ENCODE measurements around the gene CMSS1.
"Not testable (repeated sequence)": the region's sequence is repeated elsewhere in the genome, so short reads cannot be mapped to it uniquely, and the experiment has no call there.

Gene CMSS1

DNA sequence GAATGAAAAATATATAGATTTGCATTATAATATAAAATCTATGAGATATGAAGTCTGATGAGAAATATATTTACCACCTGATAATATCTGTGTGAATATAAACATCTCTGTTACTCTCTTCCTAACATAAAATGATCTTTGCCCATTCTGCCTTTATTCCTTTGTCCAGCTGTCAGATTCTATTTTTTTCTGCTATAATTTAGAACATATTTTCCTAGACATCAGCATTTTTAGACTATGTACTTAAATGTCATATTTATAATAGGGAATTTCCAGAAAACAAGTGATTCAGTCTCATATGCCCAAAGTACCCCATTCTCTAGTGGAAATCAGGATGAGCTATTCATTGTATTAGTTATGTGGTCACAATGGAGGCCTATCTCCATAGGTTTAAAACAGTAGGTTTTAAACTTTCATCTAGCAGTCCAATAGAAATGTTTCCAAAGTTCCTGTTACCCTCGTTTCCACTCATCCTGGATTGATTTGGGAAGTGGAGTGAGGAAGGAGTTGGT is 213.3 kb downstream of the CMSS1 start:
- no peak for DNase-seq

DNA sequence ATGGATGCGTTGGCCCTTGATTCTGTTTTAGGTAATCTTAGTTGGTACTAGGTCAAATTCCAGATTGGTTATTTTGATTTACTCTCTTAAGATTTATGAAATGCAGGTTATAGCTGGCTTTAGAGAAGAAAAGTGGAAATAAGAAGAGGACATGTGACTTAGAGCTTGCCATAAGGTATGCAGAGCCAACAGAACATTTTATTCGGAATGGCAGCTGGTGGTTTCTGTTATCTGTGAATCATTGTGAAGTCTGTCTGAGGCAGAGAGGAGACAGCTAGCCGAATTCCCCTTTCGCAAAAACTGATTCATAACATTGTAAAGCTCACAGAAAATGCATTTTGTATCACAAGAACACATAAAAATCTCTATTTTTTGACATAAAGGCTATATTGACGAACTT is 214.6 kb downstream of the CMSS1 start:
- DNase-seq: no peak

DNA sequence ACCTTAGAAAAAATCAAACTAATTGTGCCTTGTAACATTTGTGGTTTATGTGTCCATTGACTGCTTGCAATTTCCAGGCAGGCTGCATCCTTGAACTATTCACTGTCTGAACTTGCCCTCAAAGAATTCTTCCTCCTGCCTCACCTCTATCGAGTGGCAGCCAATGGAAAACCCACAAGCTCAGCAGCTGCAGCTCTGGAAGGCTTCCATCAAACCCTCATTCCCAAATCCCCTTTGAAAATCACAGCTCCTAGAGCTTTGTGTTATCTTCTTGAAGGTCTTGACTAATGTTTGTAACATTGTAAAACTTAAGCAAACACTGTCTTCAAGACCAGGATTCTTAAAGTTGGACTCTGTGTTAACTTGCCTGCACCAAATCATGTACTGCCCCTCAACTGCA is 215.5 kb downstream of the CMSS1 start:
- no peak for DNase-seq

DNA sequence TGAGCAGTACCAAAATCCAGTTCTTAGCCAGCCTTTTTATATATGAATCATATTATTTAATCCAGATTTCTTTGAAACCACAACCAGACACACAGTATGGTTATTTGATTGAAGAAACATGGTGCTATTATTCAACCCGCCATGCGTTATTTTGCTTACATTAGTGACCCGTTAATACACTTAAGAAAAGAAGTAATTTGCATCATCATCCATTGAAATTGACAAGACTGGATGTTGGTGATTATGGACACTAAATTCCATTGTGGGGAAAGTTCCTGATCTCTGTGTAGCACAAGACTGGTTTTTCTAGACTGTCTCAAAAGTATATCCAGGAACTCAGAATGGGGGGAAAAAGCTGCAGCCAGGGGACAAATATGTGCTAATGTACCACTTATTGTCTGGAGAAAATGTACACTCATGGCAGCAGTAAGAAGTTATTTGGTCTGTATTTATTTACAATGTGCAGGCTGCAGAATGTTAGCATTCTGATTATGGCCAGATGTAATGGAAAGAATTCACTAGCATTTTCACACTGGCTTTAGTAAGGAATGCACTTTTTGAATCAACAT is 216.3 kb downstream of the CMSS1 start:
- no peak for DNase-seq

DNA sequence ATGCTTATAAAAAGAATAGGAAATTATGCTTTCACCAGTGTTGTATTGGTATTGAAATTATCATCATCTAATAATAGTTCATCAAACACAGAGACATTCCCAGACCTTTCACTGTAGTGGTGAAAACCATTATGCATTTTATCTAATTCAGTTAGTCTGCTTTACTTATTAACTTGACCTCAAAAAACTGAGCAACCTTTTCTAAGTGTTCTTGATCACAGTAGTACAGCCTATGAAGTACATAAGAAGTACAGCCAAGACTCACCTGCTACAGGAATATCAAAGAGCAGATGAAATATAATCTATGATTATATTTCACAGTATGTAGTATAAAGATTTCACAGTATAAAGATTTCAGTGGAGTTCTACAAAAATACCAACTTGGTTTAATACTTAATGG is 221.4 kb downstream of the CMSS1 start:
- no peak for DNase-seq

DNA sequence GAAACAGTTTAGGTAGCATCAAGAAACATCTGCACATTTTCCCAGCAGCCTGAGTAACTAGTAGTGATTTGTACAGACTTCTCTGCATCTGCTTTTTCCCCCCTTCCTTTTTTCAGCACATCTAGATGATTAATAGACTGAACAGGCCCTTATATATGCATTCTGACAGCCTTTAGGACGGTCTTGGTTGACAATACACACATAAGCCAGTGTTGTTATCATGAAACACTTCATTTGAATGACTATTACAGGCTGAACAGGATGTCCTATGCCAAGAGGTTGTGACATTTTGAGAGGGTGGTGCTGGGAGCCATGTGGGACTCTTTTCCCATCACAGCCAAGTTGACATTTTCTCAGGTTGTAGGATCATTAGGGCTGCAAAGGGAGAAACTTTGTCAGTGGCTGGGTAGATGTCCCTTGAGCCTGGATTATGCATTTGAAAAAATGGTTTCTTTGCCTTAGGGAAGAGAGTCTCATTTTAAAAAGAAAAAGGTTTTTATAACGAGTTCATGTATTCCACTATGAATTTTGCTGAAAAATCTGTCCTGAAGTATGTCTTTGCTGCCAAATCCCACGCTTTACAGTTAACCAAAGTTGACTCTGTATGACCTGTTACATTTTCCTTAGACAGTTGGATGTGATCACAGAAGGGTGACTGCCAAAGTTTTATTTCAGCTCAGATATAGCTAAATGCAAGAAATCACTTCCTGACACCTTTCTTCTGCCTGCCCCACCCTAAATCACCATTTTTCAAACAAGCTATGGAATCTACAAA is 223.0 kb downstream of the CMSS1 start:
- no peak for DNase-seq

DNA sequence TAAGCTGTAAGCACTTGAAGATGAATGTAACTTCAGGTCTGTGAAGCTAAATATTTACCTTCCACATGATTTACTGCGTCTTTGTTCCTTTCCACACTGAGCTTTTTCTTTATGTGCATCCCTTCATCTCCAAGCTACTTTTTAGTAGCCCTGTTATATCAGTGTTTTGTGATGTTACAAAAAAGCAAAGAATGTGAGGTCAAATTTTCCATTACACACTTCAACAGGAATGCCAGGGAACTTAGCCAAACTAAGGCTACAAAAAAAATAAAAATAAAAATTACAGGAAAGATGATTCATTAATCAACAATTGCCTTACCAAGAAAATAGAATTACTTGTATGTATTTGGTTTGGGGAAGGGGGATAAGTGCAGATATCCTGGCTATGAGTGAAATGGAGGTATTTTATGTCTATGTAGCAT is 223.7 kb downstream of the CMSS1 start:
- DNase-seq: no peak

DNA sequence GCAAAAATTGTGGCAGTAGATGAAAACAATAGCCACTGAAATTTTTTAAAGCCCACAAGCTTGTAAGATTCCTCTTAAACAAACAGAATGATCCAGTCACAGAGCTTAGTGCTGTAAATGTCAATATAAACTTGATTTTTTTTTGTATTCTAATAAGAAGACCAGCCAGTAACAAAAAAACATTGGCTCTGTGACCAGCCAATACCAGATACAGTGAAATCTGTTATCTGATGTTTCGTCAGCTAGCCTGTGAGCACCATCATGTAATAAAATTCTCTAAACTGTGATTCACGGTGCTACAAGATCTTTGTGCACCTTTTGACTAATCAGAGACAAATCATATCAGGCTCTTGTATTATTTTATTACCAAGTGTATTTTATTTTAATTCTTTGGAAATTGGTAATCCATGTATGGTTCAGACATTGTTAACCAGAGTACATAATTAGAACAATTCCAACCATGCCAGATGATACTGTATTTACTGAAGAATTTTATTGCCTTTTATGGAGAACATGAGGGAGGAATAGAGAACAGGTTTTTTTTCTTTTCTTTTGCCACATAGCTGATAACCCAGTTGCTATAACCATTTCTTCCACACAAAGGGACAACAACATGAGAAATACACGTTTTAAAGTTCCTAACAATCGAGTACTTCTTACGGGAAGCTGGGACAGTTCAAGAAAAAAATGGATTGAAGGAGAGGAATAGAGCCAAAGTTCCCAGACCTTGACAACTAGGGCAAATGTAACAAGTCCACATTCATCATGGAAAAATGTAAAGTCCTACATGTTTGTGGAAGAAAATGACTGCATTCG is 224.7 kb downstream of the CMSS1 start:
- DNase-seq: no peak

DNA sequence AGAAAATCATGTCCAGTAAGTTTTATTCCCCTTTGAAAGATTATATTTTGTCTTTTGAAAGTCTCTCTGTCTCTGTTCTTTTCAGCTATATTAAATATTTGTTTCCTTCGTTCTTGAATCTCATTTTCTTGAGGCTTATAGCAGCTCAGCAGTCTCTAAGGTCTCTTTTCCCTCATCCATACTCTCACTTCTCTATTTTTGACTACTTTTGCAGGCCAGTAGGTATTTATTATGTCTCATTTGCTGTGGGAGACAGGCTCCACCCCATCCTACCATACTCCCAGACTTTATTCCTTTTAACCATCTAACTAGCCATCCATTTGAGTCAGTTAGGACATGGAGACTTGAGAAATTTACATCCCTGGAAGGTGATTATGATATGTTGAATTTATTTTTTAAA is 225.6 kb downstream of the CMSS1 start:
- no peak for DNase-seq

DNA sequence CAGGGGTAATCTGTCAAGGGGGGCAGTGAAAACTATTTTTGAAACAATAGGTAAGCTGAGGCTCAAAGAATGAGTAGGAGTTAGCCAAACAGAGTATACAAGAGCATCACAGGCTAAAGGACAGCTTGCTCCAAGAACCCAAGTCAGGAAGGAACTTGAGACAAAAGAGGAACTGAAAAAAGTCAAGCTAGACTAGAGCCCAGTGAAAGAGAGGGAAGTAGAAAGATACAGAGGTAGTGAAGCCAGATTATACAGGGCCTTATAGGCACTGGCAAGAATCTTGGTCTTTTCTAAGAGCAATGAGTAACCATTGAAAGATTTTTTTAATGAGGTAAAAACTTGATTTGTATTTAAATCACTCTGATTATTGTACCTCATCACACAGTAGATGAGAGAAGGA is 226.7 kb downstream of the CMSS1 start:
- no peak for DNase-seq

DNA sequence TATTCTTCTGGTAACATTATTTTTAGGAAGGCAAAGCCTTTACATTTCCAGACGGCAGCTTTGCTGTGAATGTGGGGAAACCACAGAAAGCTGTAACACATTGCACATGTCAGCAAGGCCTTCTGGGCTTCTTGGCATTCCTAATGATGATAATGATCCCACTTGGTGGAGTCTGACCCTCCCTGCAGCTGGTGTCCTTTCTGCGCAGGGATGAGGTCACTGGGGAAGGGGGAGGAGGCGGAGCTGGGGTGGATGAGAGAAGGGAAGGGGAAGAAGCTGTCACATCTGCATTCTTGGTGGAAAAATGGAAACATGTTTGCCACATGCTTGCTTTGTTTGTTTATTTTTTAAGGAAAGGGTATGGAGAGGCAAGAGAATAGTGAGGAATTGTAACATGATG is 228.0 kb downstream of the CMSS1 start:
- DNase-seq: no peak

DNA sequence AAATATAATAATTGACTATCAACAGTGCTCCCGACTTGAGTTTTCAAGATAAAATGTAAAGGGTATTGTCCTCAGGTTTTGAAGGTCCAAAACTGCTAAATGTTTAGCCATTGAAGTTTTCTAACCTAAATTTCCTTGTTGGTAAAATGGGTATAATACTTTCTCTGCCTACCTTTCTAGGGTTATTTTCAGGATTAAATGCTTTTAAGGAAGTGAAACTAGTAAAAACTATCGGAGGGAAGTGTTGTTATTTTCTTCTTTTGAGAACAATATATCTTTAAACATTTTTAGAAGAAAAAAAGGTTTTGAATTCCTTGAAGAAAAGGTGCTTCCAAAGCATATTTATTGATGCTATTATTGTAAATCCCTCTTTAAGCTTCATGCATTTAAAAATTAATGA is 229.3 kb downstream of the CMSS1 start:
- no peak for DNase-seq

DNA sequence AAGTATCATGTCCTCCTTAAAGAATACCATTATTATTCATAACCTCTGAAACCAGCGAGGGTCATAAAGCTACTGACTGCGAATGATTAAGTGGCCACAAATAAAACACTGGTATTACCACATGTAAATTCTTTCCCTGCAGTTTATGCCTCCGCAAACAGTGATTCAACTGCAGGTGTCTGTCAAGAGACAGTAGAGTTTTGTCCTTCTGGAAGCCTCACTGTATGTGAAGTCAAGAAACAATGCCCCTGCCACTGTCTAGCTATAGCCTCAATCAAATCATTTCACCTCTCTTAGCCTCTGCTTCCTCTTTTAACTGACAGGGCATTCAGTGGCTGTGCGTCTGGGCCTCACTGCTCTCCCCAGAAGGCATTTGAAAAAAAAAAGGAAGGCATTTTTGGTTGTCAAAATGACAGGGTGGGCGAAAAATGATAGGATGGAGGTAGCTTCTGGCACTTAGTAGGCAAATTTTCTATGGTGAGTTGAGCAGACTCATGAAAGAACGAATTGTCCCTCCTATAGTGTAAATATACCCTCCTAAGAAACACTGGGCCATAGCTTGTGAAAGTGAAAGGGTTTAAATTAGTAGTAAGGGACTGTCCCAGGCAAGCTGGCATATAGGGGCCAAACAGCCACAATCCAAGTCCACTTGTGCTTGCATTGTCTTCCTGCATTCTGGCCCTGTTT is 229.9 kb downstream of the CMSS1 start:
- DNase-seq: peak; percentile 97

DNA sequence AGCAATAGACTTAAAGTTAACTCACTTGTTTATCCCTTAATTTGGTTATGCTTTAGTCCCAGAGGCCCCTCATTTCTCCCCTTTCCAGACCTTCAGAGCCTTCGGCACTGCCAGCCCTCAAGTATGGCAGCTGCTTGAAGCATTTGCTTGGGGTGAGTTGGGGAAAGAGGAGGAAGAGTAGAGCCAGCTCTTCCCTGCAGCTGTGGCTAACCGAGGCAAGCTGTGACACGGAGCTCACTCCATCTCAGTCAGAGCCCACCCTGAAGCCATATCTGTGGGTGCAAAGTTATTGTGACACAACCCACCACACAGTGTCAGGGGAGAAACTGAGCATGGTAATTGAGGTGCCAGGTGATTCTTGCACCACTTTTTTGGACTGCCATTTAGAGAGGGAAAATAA is 230.6 kb downstream of the CMSS1 start:
- DNase-seq: no peak

DNA sequence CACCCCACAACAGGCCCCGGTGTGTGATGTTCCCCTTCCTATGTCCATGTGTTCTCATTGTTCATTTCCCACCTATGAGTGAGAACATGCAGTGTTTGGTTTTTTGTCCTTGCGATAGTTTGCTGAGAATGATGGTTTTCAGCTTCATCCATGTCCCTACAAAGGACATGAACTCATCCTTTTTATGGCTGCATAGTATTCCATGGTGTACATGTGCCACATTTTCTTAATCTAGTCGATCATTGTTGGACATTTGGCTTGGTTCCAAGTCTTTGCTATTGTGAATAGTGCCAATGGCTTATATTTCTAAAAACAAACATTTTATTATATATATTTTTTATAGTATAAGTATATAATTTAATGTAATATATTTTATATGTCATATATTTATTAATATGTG is 233.9 kb downstream of the CMSS1 start:
- DNase-seq: not testable (repeated sequence)

DNA sequence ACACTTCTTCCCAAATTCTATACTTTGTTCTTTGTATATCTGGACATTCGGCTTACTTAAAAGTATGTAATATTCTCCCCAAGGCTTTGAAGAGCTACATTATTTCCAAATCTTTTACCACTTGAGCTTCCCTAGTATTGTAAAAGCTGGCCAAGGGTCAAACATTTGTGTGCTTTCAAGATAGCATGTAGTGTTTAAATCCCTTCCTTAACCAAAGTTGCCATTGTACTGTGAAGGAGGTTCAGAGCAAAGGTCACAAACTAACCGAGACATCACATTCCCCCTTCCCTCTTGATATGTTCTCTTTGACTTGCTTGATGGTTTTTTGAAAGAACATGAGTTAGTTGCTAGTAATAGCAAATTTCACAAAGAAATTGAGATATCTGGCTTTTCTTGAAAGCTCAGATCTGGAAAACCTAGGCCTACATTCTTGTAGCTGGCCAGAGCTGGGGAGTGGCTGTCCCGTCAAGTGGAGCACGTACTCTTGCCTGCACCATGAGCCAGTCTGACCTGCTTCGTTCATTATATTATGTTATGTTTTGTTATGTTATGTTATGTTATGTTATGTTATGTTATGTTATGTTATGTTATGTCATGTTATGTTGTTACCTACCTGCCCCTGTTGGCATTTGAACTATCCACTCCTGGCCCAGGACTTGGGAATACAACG is 236.4 kb downstream of the CMSS1 start:
- DNase-seq: no peak

DNA sequence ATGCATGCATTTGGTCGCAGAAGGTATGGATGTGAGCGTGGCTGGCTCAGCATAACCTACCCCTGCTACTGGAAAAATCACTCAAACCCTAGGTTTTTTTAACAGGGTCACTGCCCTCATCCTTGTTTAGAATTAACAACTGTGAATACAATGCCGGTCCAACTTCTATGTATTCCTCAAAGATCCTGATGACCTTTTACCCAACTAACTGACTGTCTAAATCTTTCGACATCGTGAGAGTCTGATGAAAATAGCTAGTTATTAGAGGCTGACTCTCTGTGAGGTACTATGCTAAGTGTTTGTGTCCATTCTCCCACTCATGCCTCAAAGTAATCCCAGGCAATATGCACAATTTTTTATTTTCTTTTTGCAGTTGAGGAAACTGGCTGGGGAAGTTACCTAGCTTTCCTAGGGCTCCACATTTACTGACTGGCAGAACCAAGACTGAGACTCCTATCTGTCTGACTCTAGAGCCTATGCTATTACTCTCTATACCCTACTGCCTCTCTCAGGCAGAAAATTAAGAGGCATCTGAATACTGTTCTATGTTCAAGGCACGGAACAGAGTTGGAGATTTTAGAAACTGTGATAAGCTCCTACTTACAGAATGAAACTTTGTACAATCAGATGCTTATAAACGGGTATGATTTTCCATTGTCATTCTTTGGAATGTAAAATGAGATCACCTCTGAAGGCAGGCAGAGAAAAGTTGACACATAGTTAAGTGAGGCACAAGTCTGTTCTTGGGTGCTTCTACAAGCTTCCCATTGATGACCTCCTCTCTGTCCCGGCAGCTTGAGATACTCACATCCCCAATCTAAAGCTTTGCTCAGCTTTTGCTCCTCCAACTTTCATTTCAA is 240.3 kb downstream of the CMSS1 start:
- no peak for DNase-seq

DNA sequence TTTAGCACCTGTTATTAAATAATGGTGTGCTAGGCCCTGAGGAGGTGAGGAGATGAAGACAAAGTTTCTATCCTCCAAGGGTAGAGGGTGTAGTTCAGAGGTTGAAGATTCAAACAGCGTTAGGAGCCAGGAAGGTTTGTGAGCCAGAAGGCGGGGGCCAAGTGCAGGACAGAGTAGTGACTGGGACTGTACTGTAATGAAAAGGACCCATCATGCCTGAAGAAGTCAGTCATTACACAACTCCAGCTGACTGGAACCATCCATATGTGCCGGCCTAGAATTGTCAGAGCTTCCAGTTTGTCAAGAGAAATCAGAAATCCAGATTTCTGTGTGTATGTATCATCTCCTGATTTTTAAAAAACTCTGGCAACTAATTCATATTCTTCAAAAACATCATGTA is 241.8 kb downstream of the CMSS1 start:
- DNase-seq: no peak

DNA sequence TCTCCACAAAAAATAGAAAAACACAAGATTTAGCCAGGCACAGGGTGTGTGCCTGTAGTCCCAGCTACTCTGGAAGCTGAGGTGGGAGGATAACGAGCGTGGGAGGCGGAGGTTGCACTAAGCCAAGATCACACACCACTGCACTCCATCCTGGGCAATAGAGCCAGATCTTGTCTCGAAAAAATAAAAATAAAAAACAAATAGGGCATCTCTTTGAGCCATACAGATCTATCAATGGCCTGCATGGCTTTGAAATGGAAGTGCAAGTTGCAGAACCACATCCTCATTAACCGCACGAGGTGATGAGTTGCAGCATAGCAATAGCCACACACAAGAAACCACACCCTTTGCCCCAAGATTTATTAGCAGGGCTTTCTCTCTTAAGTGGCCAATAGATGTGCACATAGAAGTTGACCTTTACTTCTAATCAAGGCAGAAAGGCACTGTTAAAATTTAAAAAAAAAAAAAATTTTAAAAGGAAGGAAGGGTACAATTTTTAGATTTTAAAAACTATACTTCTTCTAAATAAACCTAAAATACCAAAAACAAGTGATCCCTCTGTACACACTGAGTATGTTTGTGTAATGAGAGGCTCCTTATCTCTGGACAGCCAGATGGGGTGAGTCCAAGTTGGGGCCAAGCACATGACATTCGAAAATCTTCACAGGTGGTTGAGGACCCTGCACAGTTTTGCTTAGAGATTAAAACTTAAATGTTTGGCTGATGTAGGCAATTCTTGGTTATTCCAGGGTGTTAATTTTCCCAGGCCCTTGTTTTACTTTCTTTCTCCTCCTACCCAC is 243.2 kb downstream of the CMSS1 start:
- no peak for DNase-seq

DNA sequence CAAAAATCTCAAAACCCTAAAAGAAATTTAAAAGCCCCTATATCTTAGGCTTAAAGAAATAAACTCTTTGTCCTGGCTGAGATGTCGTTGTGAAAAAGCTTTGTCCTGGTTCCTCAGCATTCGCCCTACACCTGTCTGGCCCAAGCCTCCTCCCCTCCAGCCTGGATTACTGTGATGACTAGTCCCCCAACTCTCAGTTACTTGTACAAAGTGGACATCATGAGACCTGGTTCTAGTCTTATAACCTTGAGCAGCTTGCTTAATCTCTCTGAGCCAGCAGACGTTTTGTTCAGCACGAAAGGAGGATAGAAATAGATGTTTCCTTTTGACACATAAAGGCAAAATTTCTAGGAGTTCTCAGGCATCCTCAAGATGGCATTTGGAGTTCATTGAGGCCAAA is 245.0 kb downstream of the CMSS1 start:
- no peak for DNase-seq

DNA sequence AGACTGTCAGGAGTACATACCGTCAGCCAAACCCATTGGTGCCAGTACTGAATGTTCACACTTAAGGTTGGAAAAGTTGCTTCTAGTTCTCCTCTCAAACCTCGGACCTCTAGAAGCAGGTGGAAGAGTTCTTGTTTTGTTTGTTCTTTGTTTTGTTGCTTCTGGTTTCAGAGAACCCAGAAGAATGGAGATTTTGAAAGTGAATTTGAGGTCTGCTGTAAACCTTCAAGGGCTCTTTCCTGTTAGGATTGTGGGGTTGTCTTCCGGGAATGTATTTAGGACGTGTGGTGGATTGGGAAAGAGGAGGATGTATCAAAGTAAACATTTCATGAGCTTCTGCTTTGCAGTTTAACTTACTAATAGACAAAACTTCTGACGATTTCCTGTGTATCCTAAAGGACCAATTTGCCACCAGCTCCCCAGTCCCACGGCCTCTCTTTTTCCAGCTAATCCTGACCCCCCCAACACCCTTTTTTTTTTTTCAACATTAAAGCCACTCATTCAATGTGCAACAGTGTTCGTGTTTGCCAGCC is 246.3 kb downstream of the CMSS1 start:
- DNase-seq: no peak

Measured in NCI-H526 treated with DMSO at 0.1 percent for 48 hours (cell line).